CD14-positive monocyte (primary cell): ENCODE measurements around the gene ASB9. TPM values are rescaled to one million over a fixed set of nuclear protein-coding genes. Genes with fewer than 3 reads are reported as not detected.
"Not testable (repeated sequence)": the region's sequence is repeated elsewhere in the genome, so short reads cannot be mapped to it uniquely, and the experiment has no call there.

Experiments used
- DNase-seq, 3 donors: peaks; one replicate each; pipeline ENCODE4 v3.0.0-alpha.2; 2011 to 2022
- H2AFZ ChIP-seq: 2 replicates; pipeline ENCODE4 v1.6.0; 2012; ENCODE audit warnings: mild to moderate bottlenecking, low read depth, low read length, inconsistent platforms; ENCODE audit not compliant: insufficient read depth, poor library complexity, severe bottlenecking
- H3K27ac ChIP-seq, 2 donors: 1 replicate in 1 of 2; 2 replicates in 1 of 2; pipeline ENCODE4 v1.5.1; 2012 to 2013; ENCODE audit warnings: low read length in 2 of 2, control low read depth in 1 of 2, inconsistent platforms in 1 of 2, low read depth in 1 of 2, mild to moderate bottlenecking in 1 of 2
- H3K27me3 ChIP-seq, 2 donors: one replicate each; pipeline versions ENCODE4 v1.6.0 to v1.6.1; 2011 to 2013; ENCODE audit warnings: low read length in 2 of 2; ENCODE audit not compliant: control insufficient read depth in 2 of 2, insufficient read depth in 2 of 2
- H3K36me3 ChIP-seq, 2 donors: replicated peaks in 1 of 2; 1 replicate in 1 of 2; 2 replicates in 1 of 2; pipeline versions ENCODE4 v1.5.1 to v1.6.1; 2012 to 2013; ENCODE audit warnings: low read length in 2 of 2, control low read depth in 1 of 2, inconsistent platforms in 1 of 2, mild to moderate bottlenecking in 1 of 2; ENCODE audit not compliant: insufficient read depth in 2 of 2, control insufficient read depth in 1 of 2
- H3K4me1 ChIP-seq, 2 donors: 1 replicate in 1 of 2; 2 replicates in 1 of 2; pipeline versions ENCODE4 v1.5.1 to v1.6.1; 2012 to 2013; ENCODE audit warnings: low read length in 2 of 2, control low read depth in 1 of 2, inconsistent platforms in 1 of 2, mild to moderate bottlenecking in 1 of 2, moderate library complexity in 1 of 2; ENCODE audit not compliant: insufficient read depth in 2 of 2, control insufficient read depth in 1 of 2
- H3K4me2 ChIP-seq: replicated peaks from 2 replicates; pipeline ENCODE3; 2012; ENCODE audit warnings: low read length, moderate library complexity, mild to moderate bottlenecking; ENCODE audit not compliant: poor library complexity, severe bottlenecking; ENCODE audit errors: extremely low read depth
- H3K4me3 ChIP-seq, 3 experiments: fragments of 200-600 bp in 1 of 3; sonication (generic) in 1 of 3; replicated peaks in 1 of 3; 1 replicate in 2 of 3; 2 replicates in 1 of 3; pipeline ENCODE4 v1.5.1; 2011 to 2013; ENCODE audit warnings: low read length in 3 of 3, mild to moderate bottlenecking in 3 of 3, control low read depth in 2 of 3, low read depth in 2 of 3, inconsistent platforms in 1 of 3, moderate library complexity in 1 of 3
- H3K79me2 ChIP-seq: 2 replicates; pipeline ENCODE4 v1.6.0; 2012; ENCODE audit warnings: mild to moderate bottlenecking, control low read depth, inconsistent platforms, low read length, moderate library complexity; ENCODE audit not compliant: insufficient read depth
- H3K9ac ChIP-seq: 2 replicates; pipeline ENCODE4 v1.6.0; 2017; ENCODE audit warnings: low read length, mild to moderate bottlenecking; ENCODE audit not compliant: insufficient read depth, poor library complexity, severe bottlenecking
- H3K9me3 ChIP-seq, 2 donors: replicated peaks in 1 of 2; 1 replicate in 1 of 2; 2 replicates in 1 of 2; pipeline versions ENCODE4 v1.5.1 to v1.6.1; 2012 to 2013; ENCODE audit warnings: low read length in 2 of 2, control low read depth in 1 of 2; ENCODE audit not compliant: control insufficient read depth in 1 of 2, insufficient read depth in 1 of 2
- H4K20me1 ChIP-seq: 2 replicates; pipeline ENCODE4 v1.6.0; 2012; ENCODE audit warnings: mild to moderate bottlenecking, low read length, control low read depth, moderate library complexity; ENCODE audit not compliant: insufficient read depth
- H3K27ac Mint-ChIP-seq, 7 donors: one replicate each; pipeline ENCODE4 v1.8.0; 2020; ENCODE audit warnings: mild to moderate bottlenecking in 7 of 7, mixed read lengths in 7 of 7, moderate library complexity in 6 of 7, inconsistent platforms in 2 of 7
- H3K27me3 Mint-ChIP-seq, 3 donors: one replicate each; pipeline ENCODE4 v1.8.0; 2021 to 2022; ENCODE audit warnings: low read depth in 3 of 3, mild to moderate bottlenecking in 3 of 3, mixed read lengths in 3 of 3, moderate library complexity in 3 of 3, inconsistent platforms in 1 of 3
- H3K36me3 Mint-ChIP-seq, 2 donors: one replicate each; pipeline ENCODE4 v1.8.0; 2020; ENCODE audit warnings: mixed read lengths in 2 of 2, inconsistent platforms in 1 of 2, mild to moderate bottlenecking in 1 of 2
- H3K4me1 Mint-ChIP-seq: one replicate; pipeline ENCODE4 v1.8.0; 2020; ENCODE audit warnings: mild to moderate bottlenecking, mixed read lengths
- H3K4me3 Mint-ChIP-seq, 2 donors: one replicate each; pipeline ENCODE4 v1.8.0; 2020; ENCODE audit warnings: mild to moderate bottlenecking in 2 of 2, mixed read lengths in 2 of 2, moderate library complexity in 1 of 2
- H3K9me3 Mint-ChIP-seq, 7 donors: one replicate each; pipeline ENCODE4 v1.8.0; 2020 to 2022; ENCODE audit warnings: mixed read lengths in 7 of 7, mild to moderate bottlenecking in 6 of 7, moderate library complexity in 6 of 7, inconsistent platforms in 2 of 7
- CTCF ChIP-seq: fragments of 200-600 bp; IDR thresholded peaks from one replicate; pipeline ENCODE4 v1.8.0; 2022; ENCODE audit warnings: antibody characterized with exemption, mild to moderate bottlenecking
- WGBS: methylation state at CpG from one replicate; pipeline ENCODE4 v1.1.5; 2013; ENCODE audit warnings: missing lambda C conversion rate; ENCODE audit not compliant: insufficient coverage; 5-methylcytosine and 5-hydroxymethylcytosine counted together
- intact Hi-C, 2 donors: fragments of 100-400 bp; cut with micrococcal nuclease; formaldehyde crosslinking; loops; one replicate each; pipeline versions ENCODE4 v1.15.0 to v1.15.1; 2023
- polyA plus RNA-seq, 3 donors: library from polyadenylated mRNA; depleted of rRNA in 1 of 3; unstranded in 2 of 3; stranded (reverse) in 1 of 3; fragments of 300-500 nt in 2 of 3; fragments of >200 nt in 1 of 3; fragmentation: Illumina TruSeq in 2 of 3; gene quantifications; 1 replicate in 2 of 3; 2 replicates in 1 of 3; pipeline ENCODE4 v1.2.3, GENCODE V29; 2012 to 2021

ASB9 gene
- polyA plus RNA-seq, 3 donors = 0.24 to 1.4 (median 0.63) TPM

- peaks cover 0 to 11% of the 10 kb centered on the region in 2 donors for H3K9me3 ChIP-seq
- no peaks in the 10 kb centered on the region for H3K36me3 Mint-ChIP-seq
- DNase-seq = no peak
- H4K20me1 ChIP-seq = no peaks in the 10 kb centered on the region
- peaks cover 0 to 3% of the 10 kb centered on the region in 2 donors for H3K27me3 ChIP-seq
- H3K4me2 ChIP-seq = no peak overlapping the region
- no CpG with 5 or more reads among the region's 1 CpG for WGBS
- H3K9me3 Mint-ChIP-seq = peaks cover 0 to 10% (median 3%) of the 10 kb centered on the region in 7 donors
- no peak overlapping the region for H3K4me3 ChIP-seq
- no peaks in the 10 kb centered on the region for H3K4me1 Mint-ChIP-seq
- no peak overlapping the region for H3K9ac ChIP-seq
- no peak overlapping the region for H2AFZ ChIP-seq
- intact Hi-C loops = no loop called here
- no peak overlapping the region for H3K27ac ChIP-seq
- H3K27ac Mint-ChIP-seq = no peak overlapping the region
- H3K4me1 ChIP-seq = no peaks in the 10 kb centered on the region
- H3K36me3 ChIP-seq = no peaks in the 10 kb centered on the region
- TF ChIP-seq CTCF = no peak
- H3K4me3 Mint-ChIP-seq = no peak overlapping the region
- H3K79me2 ChIP-seq = no peaks in the 10 kb centered on the region
- H3K27me3 Mint-ChIP-seq = peaks cover 0 to 10% (median 0%) of the 10 kb centered on the region in 3 donors
Measured at GRCh38 chrX:15277604-15278003, 7.7 kb upstream of the ASB9 start.

DNA sequence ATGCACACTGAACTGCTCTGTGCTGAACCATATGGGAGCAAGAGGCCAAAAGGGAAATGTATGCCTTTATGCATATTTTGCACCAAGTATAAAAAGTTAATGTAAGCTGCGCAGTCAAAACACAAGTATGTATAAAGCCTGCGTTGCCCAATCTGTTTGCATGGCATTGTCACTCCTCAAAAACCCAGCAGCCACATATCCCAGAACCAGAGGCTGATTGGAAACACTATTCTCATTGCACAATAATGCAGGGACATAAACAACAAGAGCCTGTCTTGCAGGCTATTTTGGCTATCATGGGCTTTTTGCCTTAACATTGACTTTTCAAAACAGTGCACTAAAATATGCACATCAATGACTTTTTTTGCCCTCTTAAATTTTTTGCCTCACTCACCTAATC is 5.1 kb upstream of the ASB9 start:
- Histone ChIP-seq H3K9me3 (peaks cover 0 to 11% of the 10 kb centered on the region in 2 donors), H2AFZ (no peak overlapping the region), H3K36me3 (no peaks in the 10 kb centered on the region), H3K4me1 (peaks cover 0 to under 1% of the 10 kb centered on the region in 2 donors), H3K4me2 (no peak overlapping the region), H3K4me3 (no peak overlapping the region), H3K9ac (no peak overlapping the region), H3K27ac (no peak overlapping the region), H3K27me3 (peaks cover 0 to 3% of the 10 kb centered on the region in 2 donors), H3K79me2 (no peaks in the 10 kb centered on the region), H4K20me1 (no peaks in the 10 kb centered on the region)
- Mint-ChIP-seq H3K27ac (no peak overlapping the region), H3K4me3 (no peak overlapping the region), H3K27me3 (peaks cover 0 to 4% (median 0%) of the 10 kb centered on the region in 3 donors), H3K4me1 (peaks cover 5% of the 10 kb centered on the region), H3K9me3 (peaks cover 0 to 6% (median 3%) of the 10 kb centered on the region in 7 donors), H3K36me3 (no peaks in the 10 kb centered on the region)
- no peak for DNase-seq
- WGBS = no CpG with 5 or more reads among the region's 2 CpGs
- intact Hi-C loops = no loop called here
- no peak for TF ChIP-seq CTCF

DNA sequence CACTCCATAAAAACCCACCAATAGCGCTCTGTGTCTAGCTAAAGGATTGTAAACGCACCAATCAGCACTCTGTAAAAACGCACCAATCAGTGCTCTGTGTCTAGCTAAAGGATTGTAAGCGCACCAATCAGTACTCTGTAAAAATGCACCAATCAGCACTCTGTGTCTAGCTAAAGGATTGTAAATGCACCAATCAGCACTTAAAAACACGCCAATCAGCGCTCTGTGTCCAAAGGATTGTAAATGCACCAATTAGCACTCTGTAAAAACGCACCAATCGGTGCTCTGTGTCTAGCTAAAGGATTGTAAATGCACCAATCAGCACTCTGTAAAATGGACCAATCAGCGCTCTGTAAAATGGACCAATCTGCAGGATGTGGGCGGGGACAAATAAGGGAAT is 3.4 kb upstream of the ASB9 start:
- not testable (repeated sequence) for H4K20me1 ChIP-seq, H3K4me3 ChIP-seq

More for the DNA sequence above, 3.4 kb upstream of the ASB9 start:
- peaks cover 0 to 11% of the 10 kb centered on the region in 2 donors for H3K9me3 ChIP-seq
- intact Hi-C loops, DNase-seq, H3K79me2 ChIP-seq, H3K36me3 ChIP-seq, H3K4me1 ChIP-seq, H3K4me3 Mint-ChIP-seq, H3K27me3 Mint-ChIP-seq, H3K9me3 Mint-ChIP-seq, H3K4me2 ChIP-seq, H3K36me3 Mint-ChIP-seq, H3K27ac ChIP-seq, H3K9ac ChIP-seq, H3K27ac Mint-ChIP-seq, H3K27me3 ChIP-seq, H2AFZ ChIP-seq: not testable (repeated sequence)
- peaks cover 11% of the 10 kb centered on the region for H3K4me1 Mint-ChIP-seq
- 100% methylated on average over 2 of the region's 10 CpGs for WGBS
